Activated T-cell treated with anti-CD3 and anti-CD28 coated beads for 4 hours (primary cell): ENCODE measurements around the gene PTCD3.
A peak's percentile ranks its signal among the peaks of the same experiment; 100 is the strongest.

ENCODE experiments used
- DNase-seq: peaks from one replicate; pipeline ENCODE4 v3.0.0-alpha.2; 2020

Gene PTCD3

GRCh38 chr2:86105969-86106945, at the start of gene PTCD3:
PTCD3 (plus strand) TSS chr2:86106235; CDS start chr2:86106248, 13 bp downstream.
- DNase-seq: peak; percentile 92

- DNase-seq: no peak
Observed at GRCh38 chr2:86056590-86057331, 49.3 kb upstream of the PTCD3 start.

GRCh38 chr2:86062043-86062442, 44.0 kb upstream of the PTCD3 start:
- DNase-seq: no peak

- DNase-seq: no peak
Observed at GRCh38 chr2:86064006-86064405, 42.0 kb upstream of the PTCD3 start.

- DNase-seq: no peak
Observed at GRCh38 chr2:86065512-86065911, 40.5 kb upstream of the PTCD3 start.

- no peak for DNase-seq
Observed at GRCh38 chr2:86066007-86066578, 39.9 kb upstream of the PTCD3 start.

GRCh38 chr2:86066915-86067314, 39.1 kb upstream of the PTCD3 start:
- DNase-seq: no peak

GRCh38 chr2:86068136-86068588, 37.9 kb upstream of the PTCD3 start:
- peak; percentile 16 for DNase-seq

- DNase-seq: no peak
Observed at GRCh38 chr2:86068648-86069047, 37.4 kb upstream of the PTCD3 start.

- no peak for DNase-seq
Observed at GRCh38 chr2:86069091-86069685, 36.8 kb upstream of the PTCD3 start.

- no peak for DNase-seq
Observed at GRCh38 chr2:86069783-86070339, 36.2 kb upstream of the PTCD3 start.

GRCh38 chr2:86070868-86071267, 35.2 kb upstream of the PTCD3 start:
- no peak for DNase-seq

- DNase-seq: no peak
Observed at GRCh38 chr2:86072271-86072858, 33.7 kb upstream of the PTCD3 start.

- no peak for DNase-seq
Observed at GRCh38 chr2:86073225-86073624, 32.8 kb upstream of the PTCD3 start.

- DNase-seq: no peak
Observed at GRCh38 chr2:86074256-86074655, 31.8 kb upstream of the PTCD3 start.

- no peak for DNase-seq
Observed at GRCh38 chr2:86074811-86075210, 31.2 kb upstream of the PTCD3 start.

GRCh38 chr2:86075886-86076285, 30.1 kb upstream of the PTCD3 start:
- no peak for DNase-seq

- DNase-seq: no peak
Observed at GRCh38 chr2:86078774-86079545, 27.1 kb upstream of the PTCD3 start.

GRCh38 chr2:86079981-86080911, 25.8 kb upstream of the PTCD3 start:
- peak; percentile 64 for DNase-seq

- DNase-seq: no peak
Observed at GRCh38 chr2:86081724-86082123, 24.3 kb upstream of the PTCD3 start.
